ENCODE results near the gene NAV3. TPM values are rescaled to one million over a fixed set of nuclear protein-coding genes. Genes with fewer than 3 reads are reported as not detected.

NAV3 gene
- total RNA-seq, 1 experiment from 2014 or later = 3.0 TPM

DNA sequence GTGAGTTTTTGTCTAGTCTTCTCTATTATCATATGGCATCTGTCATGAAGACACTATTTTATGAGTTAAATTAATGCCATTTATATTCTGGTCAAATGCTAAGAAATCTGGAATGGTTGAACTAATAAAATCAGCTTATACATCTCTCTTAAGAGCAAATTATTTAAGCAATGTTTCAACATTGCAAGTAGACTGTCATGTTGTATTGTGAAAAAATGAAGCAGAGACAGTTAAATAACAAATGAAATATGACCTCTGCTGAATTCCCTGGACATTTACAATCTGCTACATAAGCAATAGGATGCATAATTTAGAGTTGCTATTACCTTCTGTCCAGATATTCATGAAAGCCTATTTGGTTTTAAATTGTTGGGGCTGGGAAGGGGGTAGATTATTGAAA is 30.6 kb downstream of the NAV3 start:
- Mint-ChIP-seq H3K4me3 (no peak overlapping the region), H3K36me3 (ENCODE audit: insufficient read depth in 1 of 3, low read depth in 3 of 3) (no peaks in the 10 kb centered on the region), H3K4me1 (peaks cover 2 to 3% of the 10 kb centered on the region in 2 experiments; a peak in 3 of 4 replicates), H3K27me3 (ENCODE audit: low read depth) (no peaks in the 10 kb centered on the region), H3K27ac (no peak overlapping the region), H3K9me3 (no peaks in the 10 kb centered on the region)
- DNase-seq = no peak
- Histone ChIP-seq H3K9me3 (ENCODE audit: control insufficient read depth, low read depth, low read length) (no peaks in the 10 kb centered on the region), H3K4me1 (ENCODE audit: insufficient read depth, low read length) (no peaks in the 10 kb centered on the region), H2BK5ac (ENCODE audit: insufficient read length, low read length) (no peak overlapping the region), H3K18ac (ENCODE audit: insufficient read length, low read depth, low read length) (no peak overlapping the region), H2AFZ (ENCODE audit: low read length) (no peak overlapping the region), H3K9ac (ENCODE audit: extremely low read depth, insufficient read length, low read length) (no peak overlapping the region), H2BK15ac (ENCODE audit: low read depth, low read length) (no peak overlapping the region), H3K79me1 (ENCODE audit: insufficient read depth, low read depth, low read length, poor library complexity, severe bottlenecking) (no peaks in the 10 kb centered on the region), H3K4me2 (ENCODE audit: insufficient read depth, insufficient read length, low read length) (no peak overlapping the region), H3K79me2 (ENCODE audit: insufficient read depth, low read length) (no peaks in the 10 kb centered on the region), H3K23ac (ENCODE audit: insufficient read length, low read depth, low read length) (no peak overlapping the region), H3K56ac (ENCODE audit: insufficient read length, low read depth, low read length) (no peak overlapping the region), H4K91ac (ENCODE audit: insufficient read length, low read depth, low read length) (no peak overlapping the region), H3T11ph (ENCODE audit: low read length) (no peak overlapping the region), H4K8ac (replicated peaks; ENCODE audit: insufficient read length, low read depth, low read length) (no peak overlapping the region), H2AK5ac (ENCODE audit: insufficient read length, low read length) (no peak overlapping the region), H4K5ac (ENCODE audit: insufficient read length, low read depth, low read length) (no peak overlapping the region), H3K27me3 (ENCODE audit: insufficient read depth, low read length) (no peaks in the 10 kb centered on the region), H2BK120ac (ENCODE audit: low read depth, low read length, poor library complexity, severe bottlenecking) (no peak overlapping the region), H2BK12ac (ENCODE audit: insufficient read length, low read depth, low read length) (no peak overlapping the region), H3K23me2 (ENCODE audit: insufficient read length, low read depth, low read length, poor library complexity, severe bottlenecking) (no peaks in the 10 kb centered on the region), H3K14ac (ENCODE audit: insufficient read depth, low read length) (no peak overlapping the region), H2BK20ac (ENCODE audit: low read depth, low read length, poor library complexity, severe bottlenecking) (no peak overlapping the region), H4K20me1 (ENCODE audit: control insufficient read depth, insufficient read depth, insufficient read length) (no peaks in the 10 kb centered on the region), H3K27ac (ENCODE audit: insufficient read length, low read depth, low read length) (no peak overlapping the region), H3K4ac (ENCODE audit: low read depth, low read length) (no peak overlapping the region)
- TF ChIP-seq, protein P1, sequence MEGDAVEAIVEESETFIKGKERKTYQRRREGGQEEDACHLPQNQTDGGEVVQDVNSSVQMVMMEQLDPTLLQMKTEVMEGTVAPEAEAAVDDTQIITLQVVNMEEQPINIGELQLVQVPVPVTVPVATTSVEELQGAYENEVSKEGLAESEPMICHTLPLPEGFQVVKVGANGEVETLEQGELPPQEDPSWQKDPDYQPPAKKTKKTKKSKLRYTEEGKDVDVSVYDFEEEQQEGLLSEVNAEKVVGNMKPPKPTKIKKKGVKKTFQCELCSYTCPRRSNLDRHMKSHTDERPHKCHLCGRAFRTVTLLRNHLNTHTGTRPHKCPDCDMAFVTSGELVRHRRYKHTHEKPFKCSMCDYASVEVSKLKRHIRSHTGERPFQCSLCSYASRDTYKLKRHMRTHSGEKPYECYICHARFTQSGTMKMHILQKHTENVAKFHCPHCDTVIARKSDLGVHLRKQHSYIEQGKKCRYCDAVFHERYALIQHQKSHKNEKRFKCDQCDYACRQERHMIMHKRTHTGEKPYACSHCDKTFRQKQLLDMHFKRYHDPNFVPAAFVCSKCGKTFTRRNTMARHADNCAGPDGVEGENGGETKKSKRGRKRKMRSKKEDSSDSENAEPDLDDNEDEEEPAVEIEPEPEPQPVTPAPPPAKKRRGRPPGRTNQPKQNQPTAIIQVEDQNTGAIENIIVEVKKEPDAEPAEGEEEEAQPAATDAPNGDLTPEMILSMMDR (conservative IDR thresholded peaks at IDR 0.05) = no peak
